ENCODE data around the gene RBM4B.

The RBM4B gene

DNA sequence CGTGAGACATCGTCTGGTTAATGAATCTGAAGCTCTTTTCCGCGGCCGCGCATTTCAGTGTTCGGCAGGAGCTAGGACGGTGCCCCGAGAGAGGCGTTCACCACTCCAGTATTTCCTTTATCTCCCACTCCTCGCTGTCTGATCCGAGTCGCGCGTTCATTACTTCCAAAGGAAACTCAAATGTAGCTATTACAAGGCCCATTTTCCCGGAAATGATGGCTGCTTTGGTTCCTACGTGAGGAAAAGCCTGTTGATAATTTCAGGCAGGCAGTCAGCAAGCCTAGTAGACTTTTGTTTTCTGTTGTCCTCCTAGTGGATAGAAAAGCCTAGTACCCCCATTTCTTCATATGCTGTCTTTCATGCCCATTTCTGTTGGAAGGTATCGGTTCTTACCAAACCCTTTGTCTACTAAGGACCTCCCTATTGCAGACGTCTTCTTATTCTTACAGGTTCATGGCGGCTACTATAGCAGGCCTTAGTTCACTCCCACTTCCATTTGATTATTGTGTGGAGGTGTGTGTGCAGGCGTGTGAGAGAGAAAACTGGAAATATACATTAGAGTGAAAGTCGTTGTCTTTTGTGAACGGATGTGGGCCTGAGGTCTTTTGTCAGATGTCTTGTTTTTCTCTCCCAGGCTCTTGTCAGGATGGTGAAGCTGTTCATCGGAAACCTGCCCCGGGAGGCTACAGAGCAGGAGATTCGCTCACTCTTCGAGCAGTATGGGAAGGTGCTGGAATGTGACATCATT is 38.4 kb downstream of the RBM4B start:
- DNase-seq = peak in 3 of 5 donors; percentile 28 to 35 (median 33)

DNA sequence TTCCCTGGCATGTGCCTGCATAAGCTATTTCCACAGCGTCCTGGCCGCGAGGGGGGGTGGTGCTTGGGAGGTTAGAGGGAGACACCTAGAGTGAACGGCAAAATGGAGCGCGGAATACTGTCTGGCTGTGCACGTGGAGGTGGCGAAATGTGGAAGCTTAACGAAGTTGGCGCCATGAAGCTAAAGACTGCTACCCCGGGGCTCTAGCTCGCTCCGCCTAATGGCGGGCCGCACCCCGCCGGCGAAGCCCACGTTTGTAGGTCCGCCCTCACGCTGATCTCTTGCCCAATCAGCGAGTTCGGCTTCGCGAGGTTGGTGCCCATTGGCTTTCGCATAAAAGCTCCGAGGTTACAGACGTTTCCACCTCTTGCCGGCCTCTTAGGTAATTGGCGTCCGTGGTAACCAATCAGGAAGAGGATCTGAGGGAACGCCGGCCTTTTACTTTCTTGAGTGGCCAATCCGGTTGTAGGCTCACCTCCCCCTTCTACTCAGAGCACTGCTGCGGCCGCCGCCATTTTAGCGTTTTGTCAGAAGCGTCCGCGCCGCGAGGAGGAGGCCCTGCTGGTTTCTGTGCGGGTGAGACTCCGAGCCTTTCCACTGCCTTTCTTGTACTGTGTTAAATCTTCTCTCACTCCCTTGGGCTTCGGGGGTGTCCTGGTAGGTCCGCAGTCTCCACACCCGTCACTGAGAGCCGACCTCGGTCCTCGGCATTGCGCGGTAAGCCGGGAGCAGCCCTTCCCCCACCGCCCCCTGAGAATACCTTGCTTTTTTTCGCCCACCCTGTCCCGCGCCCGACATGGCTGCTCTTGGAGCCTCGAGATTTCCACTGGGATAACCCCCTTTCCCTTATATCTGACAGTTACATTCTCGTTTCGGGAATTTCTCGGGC is 39.3 kb downstream of the RBM4B start, which contains the start of gene RBM4:
Gene RBM4 (plus strand): TSS at position 527 of the 889 bp plus-strand sequence. CDS start 1,009 bp downstream, outside the sequence.
- peak; percentile 91 to 99 (median 96) for DNase-seq

DNA sequence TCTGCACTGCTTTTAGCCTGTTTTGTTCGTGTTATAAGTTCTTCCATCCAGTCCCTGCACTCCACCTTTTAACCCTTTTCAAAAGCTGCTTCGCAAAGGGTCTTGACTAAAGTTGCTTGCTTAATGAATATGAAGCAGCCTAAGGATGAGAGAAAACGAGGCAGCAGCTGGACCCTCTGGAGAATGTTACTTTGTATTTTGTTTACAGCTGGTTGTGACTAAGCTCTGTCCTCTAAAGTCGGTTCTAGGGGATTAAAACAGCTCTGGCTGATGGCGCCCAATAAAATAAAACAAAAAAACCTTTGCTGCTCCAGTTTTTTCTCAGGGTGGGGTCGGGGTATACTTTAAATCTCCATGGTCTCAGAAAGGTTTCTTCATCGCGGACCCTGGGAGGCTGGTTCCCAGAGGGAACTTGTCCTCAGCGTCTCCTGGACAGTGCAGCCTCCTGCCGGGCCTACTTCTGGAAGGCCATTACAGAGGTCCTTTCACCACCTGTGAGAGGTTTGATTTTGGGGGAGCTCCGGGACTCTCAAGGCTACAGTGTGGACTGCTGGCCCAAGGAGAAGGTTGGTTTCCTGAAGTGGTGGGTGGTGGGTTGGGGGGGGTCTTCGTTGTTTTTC is 40.0 kb downstream of the RBM4B start:
- DNase-seq = no peak

DNA sequence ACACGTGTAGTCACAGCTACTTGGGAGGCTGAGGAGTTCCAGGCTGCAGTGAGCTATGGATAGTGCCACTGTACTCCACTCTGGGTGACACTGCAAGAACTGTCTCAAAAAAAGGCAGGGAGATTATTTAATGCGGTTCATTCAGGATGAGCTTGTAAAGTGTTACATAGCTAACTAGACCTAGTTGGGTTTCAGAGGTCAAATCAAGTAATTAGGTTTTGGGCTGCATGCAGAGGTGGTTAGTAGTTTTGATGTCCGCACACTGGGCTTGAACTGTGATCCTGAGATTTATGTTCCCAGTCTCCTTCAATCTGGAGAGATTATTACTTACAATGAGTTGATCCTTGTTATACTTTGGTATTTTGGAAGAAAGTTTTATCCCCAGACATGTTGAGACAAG is 41.3 kb downstream of the RBM4B start:
- no peak for DNase-seq

DNA sequence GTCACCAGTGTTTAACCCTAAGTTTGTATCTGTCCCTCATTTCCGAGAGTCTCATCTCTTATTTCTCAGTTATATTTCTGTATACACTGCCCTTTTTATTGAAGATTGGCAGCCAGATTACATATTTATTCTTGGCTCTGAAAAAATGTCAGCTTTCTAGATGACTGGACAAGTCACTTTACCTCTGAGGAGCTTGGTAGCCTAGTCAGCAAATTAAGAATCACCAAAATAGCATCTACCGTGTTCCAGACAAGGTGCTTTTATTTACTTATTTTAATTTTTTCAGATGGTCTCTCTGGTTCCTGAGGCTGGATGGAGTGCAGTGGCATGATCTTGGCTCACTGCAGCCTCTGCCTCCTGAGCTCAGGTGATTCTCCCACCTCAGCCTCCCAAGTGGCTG is 44.7 kb downstream of the RBM4B start:
- DNase-seq = no peak

DNA sequence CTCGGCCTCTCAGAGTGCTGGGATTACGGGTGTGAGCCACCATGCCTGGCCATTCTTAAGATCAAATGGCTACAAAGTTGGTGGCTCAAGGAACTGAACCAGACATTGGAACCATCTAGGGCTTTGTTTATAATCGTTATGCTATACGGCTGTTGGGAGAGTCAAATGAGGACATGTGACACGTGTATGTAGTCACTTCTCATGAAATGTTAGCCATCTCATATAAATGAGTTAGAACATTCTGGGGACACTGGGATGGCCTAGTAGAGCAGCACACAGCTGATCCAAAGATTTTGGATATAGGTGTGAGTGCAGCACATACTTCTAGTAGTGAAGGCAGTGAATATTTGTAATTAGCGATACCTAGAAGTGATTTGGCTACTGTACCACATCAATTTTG is 45.8 kb downstream of the RBM4B start:
- no peak for DNase-seq

DNA sequence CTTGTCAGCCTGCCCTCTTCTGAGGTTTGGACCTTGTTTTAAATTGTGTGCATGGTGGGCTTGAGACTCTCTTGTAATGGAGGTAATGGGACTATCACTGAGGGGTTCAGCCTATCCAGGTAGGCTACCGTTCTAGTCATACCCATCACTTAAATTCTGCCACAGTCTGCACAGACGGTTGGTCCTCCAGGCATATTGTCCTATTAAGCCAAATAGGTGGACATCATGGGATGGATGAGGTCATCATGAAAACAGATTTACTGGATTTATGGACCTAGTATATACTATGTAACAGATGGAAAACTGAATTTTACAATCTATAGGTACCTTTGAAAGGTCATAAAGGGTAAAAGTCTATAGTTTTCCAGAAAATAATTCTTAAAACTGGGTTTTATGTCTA is 48.3 kb downstream of the RBM4B start:
- DNase-seq = no peak

DNA sequence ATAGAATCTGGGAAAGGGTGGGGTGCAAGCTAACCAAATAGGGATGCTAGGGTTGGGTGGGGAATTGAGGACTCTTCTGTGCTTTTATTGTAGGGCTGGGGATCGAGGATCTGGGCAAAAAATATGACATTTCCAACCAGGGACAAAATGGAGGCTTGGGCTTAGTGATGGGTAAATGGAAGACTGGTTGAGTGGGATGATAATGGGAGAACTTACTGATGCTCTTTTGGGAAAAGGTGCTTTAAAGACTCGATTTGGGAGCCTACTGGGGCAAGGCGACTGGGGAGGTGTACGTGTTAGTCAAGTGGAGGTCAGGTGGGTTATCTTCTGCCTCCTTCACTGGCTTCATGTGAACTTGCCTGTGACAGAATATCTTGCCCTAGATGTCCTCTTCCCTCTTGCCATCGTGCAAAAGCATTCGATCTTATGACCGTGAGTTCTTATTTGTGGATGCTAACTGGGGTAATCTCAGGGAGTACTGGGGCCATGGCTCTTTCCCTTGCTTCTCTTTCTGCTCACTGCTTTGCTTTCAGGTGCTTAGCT is 49.6 kb downstream of the RBM4B start:
- DNase-seq = no peak

DNA sequence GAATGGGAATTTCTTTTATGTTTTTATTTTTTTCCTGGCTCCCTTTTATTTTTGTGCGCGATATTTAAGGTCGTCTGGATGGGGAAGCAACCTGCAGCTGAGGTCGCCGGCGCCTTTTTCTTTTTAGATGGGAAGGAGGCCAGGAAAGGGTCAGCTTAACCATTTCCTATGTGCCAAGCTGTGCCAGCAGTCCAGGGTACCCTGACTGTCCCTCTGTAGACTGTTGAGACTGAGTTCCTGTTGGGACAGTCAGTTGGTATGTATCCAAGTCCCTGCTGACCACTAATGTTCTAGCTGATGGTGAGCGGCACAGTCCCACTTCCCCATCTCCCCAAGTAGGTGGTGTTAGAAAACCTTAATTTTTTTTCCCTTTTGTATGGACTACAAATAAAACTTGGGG is 50.8 kb downstream of the RBM4B start:
- no peak for DNase-seq

DNA sequence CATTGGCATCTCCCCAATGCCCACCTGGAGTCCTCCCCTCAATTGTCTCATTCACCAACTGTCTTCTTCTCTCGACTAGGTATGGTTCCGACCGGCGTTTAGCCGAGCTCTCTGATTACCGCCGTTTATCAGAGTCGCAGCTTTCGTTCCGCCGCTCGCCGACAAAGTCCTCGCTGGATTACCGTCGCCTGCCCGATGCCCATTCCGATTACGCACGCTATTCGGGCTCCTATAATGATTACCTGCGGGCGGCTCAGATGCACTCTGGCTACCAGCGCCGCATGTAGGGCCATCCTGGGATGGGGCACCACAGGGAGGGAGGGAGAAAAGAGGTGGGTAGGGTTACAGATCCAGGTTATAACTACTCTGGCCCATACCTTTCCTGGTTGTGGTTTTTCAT is 51.3 kb downstream of the RBM4B start:
- no peak for DNase-seq

DNA sequence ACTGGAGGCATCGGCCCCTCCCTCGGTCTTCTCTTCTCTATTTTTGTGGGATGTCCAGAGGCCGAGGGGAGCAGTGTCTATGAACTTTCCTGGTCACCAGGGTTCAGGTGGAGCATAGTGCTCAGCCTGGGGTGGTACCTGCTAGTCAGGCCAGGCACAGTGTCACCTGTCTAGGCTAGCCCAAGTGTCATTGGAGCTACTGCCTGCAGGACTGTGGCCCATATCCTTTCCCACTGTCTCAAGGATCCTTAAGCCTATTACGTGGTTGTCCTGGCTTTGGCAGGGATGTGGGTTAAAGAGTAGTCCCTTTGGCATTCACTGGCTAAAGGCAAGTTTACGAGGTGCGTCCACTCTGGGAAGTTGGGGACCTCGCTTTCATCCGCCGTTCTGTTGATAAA is 51.9 kb downstream of the RBM4B start:
- DNase-seq = no peak

DNA sequence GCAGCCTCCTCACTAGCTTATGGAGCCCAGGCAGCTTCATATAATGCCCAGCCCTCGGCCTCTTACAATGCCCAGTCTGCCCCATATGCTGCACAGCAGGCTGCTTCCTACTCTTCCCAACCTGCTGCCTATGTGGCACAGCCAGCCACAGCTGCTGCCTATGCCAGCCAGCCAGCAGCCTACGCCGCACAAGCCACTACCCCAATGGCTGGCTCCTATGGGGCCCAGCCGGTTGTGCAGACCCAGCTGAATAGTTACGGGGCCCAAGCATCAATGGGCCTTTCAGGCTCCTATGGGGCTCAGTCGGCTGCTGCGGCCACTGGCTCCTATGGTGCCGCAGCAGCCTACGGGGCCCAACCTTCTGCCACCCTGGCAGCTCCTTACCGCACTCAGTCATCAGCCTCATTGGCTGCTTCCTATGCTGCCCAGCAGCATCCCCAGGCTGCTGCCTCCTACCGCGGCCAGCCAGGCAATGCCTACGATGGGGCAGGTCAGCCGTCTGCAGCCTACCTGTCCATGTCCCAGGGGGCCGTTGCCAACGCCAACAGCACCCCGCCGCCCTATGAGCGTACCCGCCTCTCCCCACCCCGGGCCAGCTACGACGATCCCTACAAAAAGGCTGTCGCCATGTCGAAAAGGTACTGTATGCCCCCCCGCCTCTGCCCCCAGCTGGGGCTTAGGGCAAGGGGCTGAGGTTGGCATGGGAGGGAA is 52.5 kb downstream of the RBM4B start:
- DNase-seq = no peak

DNA sequence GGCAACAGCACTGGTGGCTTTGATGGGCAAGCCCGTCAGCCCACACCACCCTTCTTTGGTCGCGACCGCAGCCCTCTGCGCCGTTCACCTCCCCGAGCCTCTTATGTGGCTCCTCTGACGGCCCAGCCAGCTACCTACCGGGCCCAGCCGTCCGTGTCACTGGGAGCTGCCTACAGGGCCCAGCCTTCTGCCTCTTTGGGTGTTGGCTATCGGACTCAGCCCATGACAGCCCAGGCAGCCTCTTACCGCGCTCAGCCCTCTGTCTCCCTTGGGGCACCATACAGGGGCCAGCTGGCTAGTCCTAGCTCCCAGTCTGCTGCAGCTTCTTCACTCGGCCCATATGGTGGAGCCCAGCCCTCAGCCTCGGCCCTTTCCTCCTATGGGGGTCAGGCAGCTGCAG is 53.2 kb downstream of the RBM4B start:
- no peak for DNase-seq

DNA sequence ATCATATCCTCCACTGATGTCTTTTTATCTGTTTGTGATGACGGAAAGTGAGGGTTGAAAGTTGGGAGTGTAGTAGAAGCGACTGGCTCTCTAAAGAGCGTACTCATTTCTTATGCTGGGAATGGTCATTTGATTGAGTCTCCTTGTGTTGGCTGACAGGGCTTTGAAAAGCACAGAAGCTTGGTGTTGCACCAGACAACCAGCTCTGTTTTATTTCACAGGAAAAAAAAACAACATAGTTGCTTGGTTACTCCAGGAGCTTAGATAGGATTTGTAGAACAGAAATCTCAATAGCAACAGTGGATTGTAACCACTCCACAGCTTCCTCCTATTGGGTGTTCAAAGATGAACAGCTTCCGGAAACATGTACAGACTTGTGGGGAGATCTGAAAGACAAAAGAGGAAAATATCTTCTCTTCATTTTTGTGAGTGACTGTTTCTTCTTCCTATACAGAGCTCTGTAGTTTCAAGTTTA is 58.6 kb downstream of the RBM4B start:
- DNase-seq = peak in 3 of 5 donors; percentile 25 to 54 (median 43)

DNA sequence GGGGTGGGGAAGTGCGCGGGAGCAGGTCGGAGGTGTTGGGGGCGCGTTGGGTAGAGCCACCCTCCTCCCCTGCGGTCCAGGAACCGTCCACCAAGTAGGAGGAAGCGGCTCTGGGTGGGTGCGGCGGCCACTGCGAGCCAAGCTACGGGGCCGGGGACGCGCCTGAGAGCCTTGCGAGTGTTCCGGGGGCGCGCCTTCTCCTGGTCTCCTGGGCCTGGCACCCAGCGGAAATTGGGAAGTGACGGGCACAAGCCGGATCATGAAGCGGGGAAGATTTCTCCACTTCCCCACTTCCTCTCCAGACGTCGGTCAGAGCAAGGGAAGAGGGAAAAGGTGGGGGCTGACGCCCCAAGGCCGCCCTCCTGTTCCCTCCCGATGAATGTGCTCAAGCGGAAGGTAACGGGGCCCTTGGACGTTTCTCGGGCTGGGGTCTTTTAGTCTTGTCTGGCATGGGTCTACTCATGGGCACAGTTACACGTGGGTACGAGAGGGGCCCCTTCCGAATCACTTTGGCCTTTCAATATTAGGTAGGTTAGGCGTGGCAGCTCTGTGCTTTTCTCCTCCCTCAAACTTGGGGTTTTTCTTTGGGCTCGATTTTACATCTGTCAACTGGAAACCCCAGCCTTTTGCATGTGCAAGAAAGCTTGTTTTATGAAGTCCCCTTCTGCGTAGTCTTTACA is 60.4 kb downstream of the RBM4B start:
- no peak for DNase-seq

DNA sequence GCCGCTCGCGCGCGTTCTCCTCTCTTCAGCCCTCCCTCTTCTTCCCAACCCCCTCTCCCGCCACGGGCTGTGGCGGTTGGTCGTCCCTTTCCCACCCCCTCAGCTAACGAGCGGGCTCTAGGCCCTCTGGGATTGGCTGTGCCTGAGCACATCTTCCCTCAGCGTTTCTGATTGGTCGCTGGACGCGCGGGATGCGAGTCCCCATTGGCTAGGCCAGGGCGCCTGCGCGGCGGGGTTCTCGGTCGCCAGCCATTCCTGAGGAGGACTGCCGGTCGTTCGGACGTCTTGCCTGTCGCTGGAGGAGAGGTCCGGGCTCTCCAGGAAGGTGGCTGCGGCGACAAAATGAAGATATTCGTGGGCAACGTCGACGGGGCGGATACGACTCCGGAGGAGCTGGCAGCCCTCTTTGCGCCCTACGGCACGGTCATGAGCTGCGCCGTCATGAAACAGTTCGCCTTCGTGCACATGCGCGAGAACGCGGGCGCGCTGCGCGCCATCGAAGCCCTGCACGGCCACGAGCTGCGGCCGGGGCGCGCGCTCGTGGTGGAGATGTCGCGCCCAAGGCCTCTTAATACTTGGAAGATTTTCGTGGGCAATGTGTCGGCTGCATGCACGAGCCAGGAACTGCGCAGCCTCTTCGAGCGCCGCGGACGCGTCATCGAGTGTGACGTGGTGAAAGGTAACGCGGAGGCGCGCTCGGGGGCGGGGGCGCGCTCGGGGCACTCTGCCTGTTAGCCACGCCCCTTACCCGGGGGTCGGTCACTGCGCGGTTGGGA is 61.1 kb downstream of the RBM4B start, which contains the start of gene RBM14:
Gene RBM14 (plus strand): TSS at position 252 of the 776 bp plus-strand sequence. CDS start 91 bp downstream, at position 343.
- peak; percentile 97 to 99 (median 98) for DNase-seq
